Hepatocyte (in vitro differentiated cells): ENCODE data around the gene ANO9. TPM values are rescaled to one million over a fixed set of nuclear protein-coding genes. Genes with fewer than 3 reads are reported as not detected.

Experiments used
- DNase-seq: peaks from one replicate; pipeline ENCODE4 v3.0.0-alpha.2; 2016; ENCODE audit warnings: low spot score
- H2AFZ ChIP-seq: fragments of 200-600 bp; sonication (generic); 2 replicates; pipeline ENCODE4 v1.6.0; 2016; ENCODE audit warnings: antibody characterized with exemption, mild to moderate bottlenecking
- H3K27ac ChIP-seq: fragments of 200-600 bp; sonication (generic); 2 replicates; pipeline ENCODE4 v1.5.1; 2016; ENCODE audit warnings: mild to moderate bottlenecking
- H3K27me3 ChIP-seq: fragments of 200-600 bp; sonication (generic); 2 replicates; pipeline ENCODE4 v1.6.1; 2016
- H3K36me3 ChIP-seq: fragments of 200-600 bp; sonication (generic); replicated peaks from 2 replicates; pipeline ENCODE4 v1.5.1; 2016; ENCODE audit warnings: low read depth; ENCODE audit not compliant: insufficient read depth
- H3K4me1 ChIP-seq: fragments of 200-600 bp; sonication (generic); 2 replicates; pipeline ENCODE4 v1.5.1; 2016; ENCODE audit warnings: mild to moderate bottlenecking, moderate library complexity; ENCODE audit not compliant: insufficient read depth
- H3K4me2 ChIP-seq: fragments of 200-600 bp; sonication (generic); 2 replicates; pipeline ENCODE4 v1.6.0; 2016
- H3K4me3 ChIP-seq: fragments of 200-600 bp; sonication (generic); 2 replicates; pipeline ENCODE4 v1.5.1; 2016; ENCODE audit warnings: mild to moderate bottlenecking
- H3K79me2 ChIP-seq: fragments of 200-600 bp; sonication (generic); 2 replicates; pipeline ENCODE4 v1.6.0; 2017; ENCODE audit warnings: mild to moderate bottlenecking
- H3K9me2 ChIP-seq: fragments of 200-600 bp; sonication (generic); replicated peaks from 2 replicates; pipeline ENCODE4 v1.6.0; 2017; ENCODE audit warnings: mild to moderate bottlenecking; ENCODE audit not compliant: insufficient read depth
- H3K9me3 ChIP-seq: fragments of 200-600 bp; sonication (generic); 2 replicates; pipeline ENCODE4 v1.5.1; 2016; ENCODE audit warnings: low read depth, mild to moderate bottlenecking
- H4K20me1 ChIP-seq: fragments of 200-600 bp; sonication (generic); 2 replicates; pipeline ENCODE4 v1.6.0; 2016; ENCODE audit warnings: mild to moderate bottlenecking; ENCODE audit not compliant: insufficient read depth, poor library complexity, severe bottlenecking
- EZH2 ChIP-seq: fragments of 200-600 bp; sonication (generic); IDR thresholded peaks from 2 replicates; pipeline ENCODE4 v1.6.1; 2016; ENCODE audit warnings: antibody characterized with exemption, mild to moderate bottlenecking, borderline replicate concordance
- EZH2phosphoT487 ChIP-seq: fragments of 200-600 bp; sonication (generic); IDR thresholded peaks from one replicate; pipeline ENCODE4 v1.6.1; 2018; ENCODE audit warnings: antibody characterized with exemption, mild to moderate bottlenecking, low read depth, moderate library complexity; ENCODE audit not compliant: unreplicated experiment, severe bottlenecking
- WGBS: methylation state at CpG from one replicate; pipeline ENCODE4 v1.1.6; 2016; ENCODE audit warnings: low lambda C conversion rate; ENCODE audit errors: missing lambda C conversion rate; 5-methylcytosine and 5-hydroxymethylcytosine counted together
- polyA plus RNA-seq: library from polyadenylated mRNA; unstranded; fragments of >200 nt; fragmentation: Nextera tagmentation; extraction: Ambion mirVana; gene quantifications from 2 replicates; pipeline ENCODE4 v1.2.1, GENCODE V29; 2016
- total RNA-seq: library from RNA; depleted of rRNA; stranded (reverse); fragments of >200 nt; gene quantifications from 2 replicates; pipeline ENCODE4 v1.2.3, GENCODE V29; 2014
- TF ChIP-seq, protein P1 (sequence below): fragments of 200-600 bp; sonication (generic); IDR thresholded peaks from 2 replicates; pipeline ENCODE4 v1.5.1; 2016; ENCODE audit warnings: antibody characterized with exemption, mild to moderate bottlenecking; ENCODE audit not compliant: poor library complexity

Gene ANO9
- total and polyA plus RNA-seq, 2 experiments from 2014 or later: 21.2 to 35.7 TPM

DNA sequence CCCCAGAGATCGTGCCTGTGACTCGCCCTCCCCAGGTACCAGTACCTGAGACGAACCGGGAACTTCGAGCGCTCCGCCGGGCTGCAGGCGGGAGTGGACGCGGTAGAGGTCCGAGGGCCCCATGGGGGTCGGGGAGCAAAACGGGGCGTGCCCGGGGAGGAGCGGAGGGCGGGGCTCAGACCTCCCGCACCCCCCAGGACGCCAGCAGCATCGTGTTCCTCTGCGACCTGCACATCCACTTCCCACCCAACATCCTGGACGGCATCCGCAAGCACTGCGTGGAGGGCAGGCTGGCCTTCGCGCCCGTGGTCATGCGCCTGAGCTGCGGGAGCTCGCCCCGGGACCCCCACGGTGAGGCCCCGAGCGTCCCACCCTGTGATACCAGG lies 61.7 kb downstream of the ANO9 start:
- H3K4me1 ChIP-seq: no peaks in the 10 kb centered on the region
- no peaks in the 10 kb centered on the region for H4K20me1 ChIP-seq
- H3K9me3 ChIP-seq: no peaks in the 10 kb centered on the region
- 98% methylated on average over 17 of the region's 35 CpGs for WGBS
- no peaks in the 10 kb centered on the region for H3K79me2 ChIP-seq
- no peak overlapping the region for H2AFZ ChIP-seq
- no peak overlapping the region for H3K27ac ChIP-seq
- DNase-seq: no peak
- TF ChIP-seq EZH2phosphoT487 (no peak), EZH2 (no peak)
- TF ChIP-seq, protein P1, sequence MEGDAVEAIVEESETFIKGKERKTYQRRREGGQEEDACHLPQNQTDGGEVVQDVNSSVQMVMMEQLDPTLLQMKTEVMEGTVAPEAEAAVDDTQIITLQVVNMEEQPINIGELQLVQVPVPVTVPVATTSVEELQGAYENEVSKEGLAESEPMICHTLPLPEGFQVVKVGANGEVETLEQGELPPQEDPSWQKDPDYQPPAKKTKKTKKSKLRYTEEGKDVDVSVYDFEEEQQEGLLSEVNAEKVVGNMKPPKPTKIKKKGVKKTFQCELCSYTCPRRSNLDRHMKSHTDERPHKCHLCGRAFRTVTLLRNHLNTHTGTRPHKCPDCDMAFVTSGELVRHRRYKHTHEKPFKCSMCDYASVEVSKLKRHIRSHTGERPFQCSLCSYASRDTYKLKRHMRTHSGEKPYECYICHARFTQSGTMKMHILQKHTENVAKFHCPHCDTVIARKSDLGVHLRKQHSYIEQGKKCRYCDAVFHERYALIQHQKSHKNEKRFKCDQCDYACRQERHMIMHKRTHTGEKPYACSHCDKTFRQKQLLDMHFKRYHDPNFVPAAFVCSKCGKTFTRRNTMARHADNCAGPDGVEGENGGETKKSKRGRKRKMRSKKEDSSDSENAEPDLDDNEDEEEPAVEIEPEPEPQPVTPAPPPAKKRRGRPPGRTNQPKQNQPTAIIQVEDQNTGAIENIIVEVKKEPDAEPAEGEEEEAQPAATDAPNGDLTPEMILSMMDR: no peak
- no peaks in the 10 kb centered on the region for H3K27me3 ChIP-seq
- no peaks in the 10 kb centered on the region for H3K9me2 ChIP-seq
- H3K4me2 ChIP-seq: no peak overlapping the region
- no peak overlapping the region for H3K4me3 ChIP-seq
- H3K36me3 ChIP-seq: no peaks in the 10 kb centered on the region

DNA sequence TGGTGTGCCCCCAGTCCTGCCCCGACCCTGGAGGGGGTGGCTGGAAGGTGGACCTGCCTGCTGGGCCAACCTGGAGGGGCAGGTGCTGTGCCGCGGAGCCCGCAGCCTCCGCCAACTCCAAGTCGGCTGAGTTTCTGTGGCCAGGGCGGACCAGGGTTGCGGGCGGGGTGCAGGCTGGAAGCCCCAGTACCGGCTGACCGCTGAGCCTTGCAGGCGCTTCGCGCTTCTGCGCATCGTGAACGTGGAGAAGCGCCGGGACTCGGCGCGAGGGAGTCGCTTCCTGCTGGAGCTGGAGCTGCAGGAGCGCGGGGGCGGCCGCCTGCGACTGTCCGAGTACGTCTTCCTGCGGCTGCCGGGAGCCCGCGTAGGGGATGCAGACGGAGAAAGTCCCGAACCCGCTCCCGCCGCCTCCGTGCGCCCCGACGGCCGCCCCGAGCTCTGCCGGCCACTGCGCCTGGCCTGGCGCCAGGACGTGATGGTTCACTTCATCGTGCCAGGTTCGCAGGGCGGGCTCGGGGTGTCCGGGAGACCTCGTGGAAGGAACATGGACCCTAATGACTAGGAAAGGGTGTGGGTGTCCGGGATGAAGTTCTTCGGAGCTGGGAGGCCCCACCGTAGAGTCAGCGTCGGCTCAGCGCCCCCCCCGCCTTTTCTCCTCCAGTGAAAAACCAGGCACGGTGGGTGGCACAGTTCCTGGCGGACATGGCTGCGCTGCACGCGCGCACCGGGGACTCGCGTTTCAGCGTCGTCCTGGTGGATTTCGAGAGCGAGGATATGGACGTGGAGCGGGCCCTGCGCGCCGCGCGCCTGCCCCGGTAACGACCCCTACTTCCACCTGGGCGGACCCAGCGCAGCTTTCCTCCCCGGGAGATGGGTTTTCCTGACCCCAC lies 62.4 kb downstream of the ANO9 start:
- Histone ChIP-seq H3K9me2 (no peaks in the 10 kb centered on the region), H2AFZ (no peak overlapping the region), H3K4me3 (no peak overlapping the region), H4K20me1 (no peaks in the 10 kb centered on the region), H3K9me3 (no peaks in the 10 kb centered on the region), H3K27me3 (no peaks in the 10 kb centered on the region), H3K4me2 (no peak overlapping the region), H3K36me3 (no peaks in the 10 kb centered on the region), H3K4me1 (no peaks in the 10 kb centered on the region), H3K79me2 (no peaks in the 10 kb centered on the region), H3K27ac (no peak overlapping the region)
- TF ChIP-seq, protein P1: no peak
- TF ChIP-seq EZH2phosphoT487: no peak
- TF ChIP-seq EZH2: no peak
- DNase-seq: no peak
- 98% methylated on average over 61 of the region's 87 CpGs for WGBS

DNA sequence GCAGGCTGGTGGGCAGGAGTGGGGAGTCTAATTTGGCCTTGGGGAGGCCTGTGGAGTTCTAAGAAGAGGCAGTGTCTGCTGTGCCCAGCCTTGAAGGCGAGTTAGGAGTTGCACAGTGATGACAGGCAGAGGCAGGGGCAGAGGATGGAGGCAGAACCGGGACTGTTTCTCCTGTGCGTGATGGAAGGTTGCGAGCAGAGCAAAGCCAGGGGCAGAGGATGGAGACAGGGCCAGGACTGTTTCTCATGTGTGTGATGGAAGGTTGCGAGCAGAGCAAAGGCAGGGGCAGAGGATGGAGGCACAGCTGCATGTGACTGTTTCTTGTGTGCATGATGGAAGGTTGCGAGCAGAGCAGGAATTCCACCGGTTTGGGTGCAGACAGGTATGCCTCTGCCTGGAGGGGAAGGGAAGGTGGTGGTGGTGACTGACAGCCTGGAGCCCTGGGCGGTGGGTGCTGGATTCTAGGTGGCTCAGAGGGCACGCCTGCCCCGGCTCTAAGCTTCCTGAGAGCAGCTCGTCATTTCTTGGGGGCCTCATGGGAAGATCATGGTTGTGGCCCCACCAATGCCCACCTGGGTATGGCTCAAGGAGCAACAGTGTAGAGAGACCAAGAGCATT lies 63.8 kb downstream of the ANO9 start:
- H3K27me3 ChIP-seq: no peaks in the 10 kb centered on the region
- no peaks in the 10 kb centered on the region for H4K20me1 ChIP-seq
- no peaks in the 10 kb centered on the region for H3K36me3 ChIP-seq
- TF ChIP-seq EZH2phosphoT487: no peak
- no peak for TF ChIP-seq EZH2
- TF ChIP-seq, protein P1: no peak
- WGBS: 97% methylated on average over 11 of the region's 11 CpGs
- no peak overlapping the region for H3K4me3 ChIP-seq
- H3K4me2 ChIP-seq: no peak overlapping the region
- DNase-seq: no peak
- no peaks in the 10 kb centered on the region for H3K9me3 ChIP-seq
- no peak overlapping the region for H3K27ac ChIP-seq
- H3K4me1 ChIP-seq: no peaks in the 10 kb centered on the region
- H3K79me2 ChIP-seq: no peaks in the 10 kb centered on the region
- H3K9me2 ChIP-seq: no peaks in the 10 kb centered on the region
- no peak overlapping the region for H2AFZ ChIP-seq
